GM12878 (cell line): ENCODE results near the gene KCNE2. TPM values are rescaled to one million over a fixed set of nuclear protein-coding genes. Genes with fewer than 3 reads are reported as not detected.

Source experiments
- ATAC-seq: fragments of 200-7000 bp; cut with Tn5 transposase; 3 replicates; pipeline ENCODE4 v1.9.1; 2020; ENCODE audit warnings: mild to moderate bottlenecking, moderate library complexity
- BruUV-seq: library from RNA; stranded (reverse); fragments of 400-500 nt; replicated peaks from 2 replicates; lab custom pipeline; 2021; lab: Mats Ljungman, UMichigan
- CTCF ChIA-PET: fragments of 300-600 bp; sonication (Branson Sonifier 250); formaldehyde crosslinking; extraction: SDS; loops from one replicate; lab custom pipeline; 2021; ENCODE audit warnings: inconsistent platforms; lab: Yijun Ruan, JAX
- POLR2A ChIA-PET: fragments of 350-600 bp; formaldehyde crosslinking; extraction: SDS; loops from one replicate; lab custom pipeline; 2021; ENCODE audit warnings: inconsistent platforms; lab: Charles Lee
- RAD21 ChIA-PET: fragments of 300-600 bp; sonication (Branson Sonifier 250); formaldehyde crosslinking; loops from one replicate; lab custom pipeline; 2023; ENCODE audit warnings: antibody characterized with exemption; ENCODE audit not compliant: unreplicated experiment; lab: Charles Lee
- SMC1A ChIA-PET: fragments of 300-600 bp; sonication (Branson Sonifier 250); formaldehyde crosslinking; loops from one replicate; lab custom pipeline; 2023; ENCODE audit not compliant: unreplicated experiment, uncharacterized antibody; lab: Charles Lee
- DNase-seq: peaks from one replicate; pipeline ENCODE4 v3.0.0-alpha.2; 2011; ENCODE audit warnings: low read depth, low spot score
- FAIRE-seq: peaks from 3 replicates; lab custom pipeline; 2011; peaks lifted over from hg19 to GRCh38; lab: Jason Lieb, UNC
- H2AFZ ChIP-seq: 2 replicates; pipeline ENCODE4 v1.6.0; 2011; ENCODE audit warnings: low read depth, low read length, control low read depth; ENCODE audit not compliant: control insufficient read depth
- H3K27ac ChIP-seq: 2 replicates; pipeline ENCODE4 v1.5.1; 2011; ENCODE audit warnings: control low read depth; ENCODE audit not compliant: control insufficient read depth, insufficient read depth
- H3K27me3 ChIP-seq, 2 experiments: replicated peaks in 1 of 2; 2 replicates each; pipeline versions ENCODE4 v1.6.0 to v1.6.1; 2011; ENCODE audit warnings: low read length in 1 of 2; ENCODE audit not compliant: control insufficient read depth in 2 of 2, insufficient read depth in 2 of 2
- H3K36me3 ChIP-seq, 2 experiments: 2 replicates each; pipeline ENCODE4 v1.5.1; 2011; ENCODE audit warnings: low read length in 1 of 2; ENCODE audit not compliant: control insufficient read depth in 2 of 2, insufficient read depth in 2 of 2
- H3K4me1 ChIP-seq: 2 replicates; pipeline ENCODE4 v1.6.1; 2011; ENCODE audit warnings: mild to moderate bottlenecking, low read length, moderate library complexity, mixed read lengths; ENCODE audit not compliant: control insufficient read depth, insufficient read depth
- H3K4me2 ChIP-seq: 2 replicates; pipeline ENCODE4 v1.6.0; 2011; ENCODE audit warnings: control low read depth; ENCODE audit not compliant: control insufficient read depth, insufficient read depth
- H3K4me3 ChIP-seq: fragments of 200-600 bp; sonication (generic); 2 replicates; pipeline ENCODE4 v1.5.1; 2016
- H3K79me2 ChIP-seq: 2 replicates; pipeline ENCODE4 v1.6.0; 2011; ENCODE audit warnings: low read length; ENCODE audit not compliant: control insufficient read depth, insufficient read depth
- H3K9ac ChIP-seq: 2 replicates; pipeline ENCODE4 v1.8.0; 2011; ENCODE audit warnings: low read length, control low read depth, mixed read lengths; ENCODE audit not compliant: control insufficient read depth, insufficient read depth
- H3K9me3 ChIP-seq: replicated peaks from 3 replicates; pipeline ENCODE4 v1.5.1; 2011; ENCODE audit warnings: mild to moderate bottlenecking, low read length; ENCODE audit not compliant: control insufficient read depth, insufficient read depth
- H4K20me1 ChIP-seq: 2 replicates; pipeline ENCODE4 v1.6.0; 2011; ENCODE audit not compliant: control insufficient read depth, insufficient read depth
- BACH1 ChIP-seq: fragments of 450-650 bp; IDR thresholded peaks from 2 replicates; pipeline ENCODE4 v1.6.1; 2017; ENCODE audit warnings: mild to moderate bottlenecking, borderline replicate concordance
- BCL11A ChIP-seq: IDR thresholded peaks from 2 replicates; pipeline ENCODE4 v1.6.1; 2011; ENCODE audit warnings: low read depth, low read length
- CBX5 ChIP-seq: sonication (generic); IDR thresholded peaks from 2 replicates; pipeline ENCODE4 v1.6.1; 2016; ENCODE audit warnings: low read depth, moderate library complexity, mild to moderate bottlenecking, inconsistent platforms
- CEBPB ChIP-seq, 2 experiments: fragments of 150-350 bp in 1 of 2; IDR thresholded peaks; 2 replicates each; pipeline ENCODE4 v1.6.1; 2012 to 2014; ENCODE audit warnings: low read depth in 2 of 2, low read length in 2 of 2, borderline replicate concordance in 1 of 2, inconsistent platforms in 1 of 2
- EED ChIP-seq: sonication (generic); IDR thresholded peaks from 2 replicates; pipeline ENCODE4 v1.6.1; 2016; ENCODE audit warnings: antibody characterized with exemption, low read depth
- FOXM1 ChIP-seq: IDR thresholded peaks from 2 replicates; pipeline ENCODE4 v1.6.1; 2012; ENCODE audit warnings: low read depth, mild to moderate bottlenecking, inconsistent platforms, low read length, moderate library complexity
- POLR2AphosphoS2 ChIP-seq: IDR thresholded peaks from 2 replicates; pipeline ENCODE4 v1.6.1; 2011; ENCODE audit warnings: low read depth, mild to moderate bottlenecking, low read length, improper control_type of control experiment, moderate library complexity
- RB1 ChIP-seq: fragments of 450-650 bp; formaldehyde crosslinking; IDR thresholded peaks from 2 replicates; pipeline ENCODE4 v1.6.1; 2017; ENCODE audit warnings: mild to moderate bottlenecking, borderline replicate concordance
- RBBP5 ChIP-seq: fragments of 200-600 bp; sonication (generic); conservative IDR thresholded peaks from 2 replicates; pipeline ENCODE4 v1.6.1; 2016
- RUNX3 ChIP-seq: IDR thresholded peaks from 2 replicates; pipeline ENCODE4 v1.6.1; 2012; ENCODE audit warnings: low read length, inconsistent platforms
- SMARCA5 ChIP-seq: fragments of 450-650 bp; IDR thresholded peaks from 2 replicates; pipeline ENCODE4 v1.6.1; 2017; ENCODE audit warnings: mild to moderate bottlenecking
- SUZ12 ChIP-seq: fragments of 200-600 bp; sonication (generic); IDR thresholded peaks from one replicate; pipeline ENCODE4 v1.6.1; 2018; ENCODE audit warnings: antibody characterized with exemption, mild to moderate bottlenecking; ENCODE audit not compliant: unreplicated experiment
- TAF1 ChIP-seq: IDR thresholded peaks from 2 replicates; pipeline ENCODE4 v1.6.1; 2011; ENCODE audit warnings: mild to moderate bottlenecking, low read depth, low read length, borderline replicate concordance
- TBL1XR1 ChIP-seq: IDR thresholded peaks from 2 replicates; pipeline ENCODE4 v1.6.1; 2012; ENCODE audit warnings: low read depth, low read length, improper control_type of control experiment
- ZBED1 ChIP-seq: IDR thresholded peaks from 2 replicates; pipeline ENCODE4 v1.6.1; 2016; ENCODE audit warnings: borderline replicate concordance
- ZNF274 ChIP-seq: IDR thresholded peaks from one replicate; pipeline ENCODE4 v1.8.0; 2011; ENCODE audit not compliant: insufficient read length, insufficient read depth
- WGBS: methylation state at CpG from one replicate; pipeline ENCODE4 v1.1.6; 2016; ENCODE audit warnings: low lambda C conversion rate; ENCODE audit not compliant: insufficient replicate concordance, insufficient coverage; ENCODE audit errors: missing lambda C conversion rate; 5-methylcytosine and 5-hydroxymethylcytosine counted together
- in situ Hi-C: fragments of 300-500 bp; cut with MboI; formaldehyde crosslinking; loops from 9 replicates; pipeline ENCODE4 v1.14.3; 2018; ENCODE audit warnings: mixed read lengths
- intact Hi-C: fragments of 100-400 bp; cut with micrococcal nuclease; formaldehyde crosslinking; loops from one replicate; pipeline ENCODE4 v1.14.2; 2022; ENCODE audit not compliant: unreplicated experiment
- polyA plus RNA-seq, 11 experiments: library from polyadenylated mRNA; depleted of rRNA in 4 of 11; unstranded in 6 of 11; stranded (reverse) in 5 of 11; fragments of >200 nt; fragmentation: Nextera tagmentation in 4 of 11; fragmentation: Illumina TruSeq in 1 of 11; extraction: Ambion mirVana in 4 of 11; extraction: Trizol in 1 of 11; gene quantifications; 1 replicate in 1 of 11; 2 replicates in 10 of 11; pipeline versions ENCODE4 v1.2.1 to v1.2.3, GENCODE V29; 2011 to 2016; ENCODE audit warnings: inconsistent platforms in 2 of 11, missing spikeins in 2 of 11, low read depth in 1 of 11
- total RNA-seq, 4 experiments: library from RNA; depleted of rRNA in 3 of 4; stranded (reverse); fragments of >200 nt in 3 of 4; fragmentation: Illumina TruSeq in 1 of 4; extraction: Trizol in 1 of 4; gene quantifications; 2 replicates each; pipeline versions ENCODE4 v1.2.1 to v1.2.3, GENCODE V29; 2013 to 2021
- TF ChIP-seq, protein P1 (sequence below): IDR thresholded peaks from 2 replicates; pipeline ENCODE4 v1.6.1; 2011; ENCODE audit warnings: low read depth, mild to moderate bottlenecking, low read length, moderate library complexity, borderline replicate concordance; ENCODE audit errors: extremely low read depth
- TF ChIP-seq, protein P2 (sequence below): IDR thresholded peaks from 2 replicates; pipeline ENCODE4 v1.6.1; 2011; ENCODE audit warnings: low read depth, low read length, improper control_type of control experiment, borderline replicate concordance
- TF ChIP-seq, protein P3 (sequence below): fragments of 450-650 bp; IDR thresholded peaks from 2 replicates; pipeline ENCODE4 v1.6.1; 2017; ENCODE audit warnings: low read depth, mild to moderate bottlenecking, moderate library complexity
- TF ChIP-seq, protein P4 (sequence below): fragments of 450-650 bp; IDR thresholded peaks from 2 replicates; pipeline ENCODE4 v1.6.1; 2014; ENCODE audit warnings: mild to moderate bottlenecking

The KCNE2 gene
- total and polyA plus RNA-seq, 10 of the 15 experiments (the other 5 are each of a cell fraction or from before 2014, with no cell fraction given): not detected

DNA sequence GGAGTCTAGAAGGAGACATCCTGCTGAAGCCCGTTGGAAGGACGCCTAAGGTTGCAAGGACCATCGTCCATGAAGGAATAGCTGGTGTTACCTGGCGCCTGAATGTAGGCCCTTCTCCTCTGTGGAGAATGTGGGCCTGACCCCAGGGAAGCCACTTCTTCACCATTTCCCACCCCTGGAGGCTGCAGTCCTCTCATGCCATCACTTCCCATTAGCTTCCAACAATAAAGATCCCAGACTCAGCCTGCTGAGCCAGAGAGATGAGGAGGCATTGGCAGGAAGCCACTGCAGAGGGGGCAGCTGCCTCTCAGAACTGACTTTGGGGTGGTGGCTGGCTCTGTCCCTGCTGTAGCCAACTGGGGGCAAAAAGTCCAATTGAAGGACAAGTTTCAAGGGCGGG lies 21.3 kb upstream of the KCNE2 start:
- no peak for DNase-seq
- no peaks in the 10 kb centered on the region for H3K79me2 ChIP-seq
- ChIA-PET CTCF (interaction anchor here (4.2 kb wide), 1 partner anchor 419 kb away, joined by 21 read pairs; no protein-coding TSS in a partner anchor), SMC1A (interaction anchor here (1.4 kb wide), 1 partner anchor 419 kb away, joined by 4 read pairs; no protein-coding TSS in a partner anchor), RAD21 (interaction anchor here (1.3 to 2.7 kb wide), 2 partner anchors 12 to 419 kb away, joined by 3 to 16 read pairs; no protein-coding TSS in a partner anchor), POLR2A (no interaction called here)
- no peaks in the 10 kb centered on the region for H3K9me3 ChIP-seq
- TF ChIP-seq TAF1: no peak
- no peak for TF ChIP-seq POLR2AphosphoS2
- no peak for TF ChIP-seq RBBP5
- TF ChIP-seq, protein P1, sequence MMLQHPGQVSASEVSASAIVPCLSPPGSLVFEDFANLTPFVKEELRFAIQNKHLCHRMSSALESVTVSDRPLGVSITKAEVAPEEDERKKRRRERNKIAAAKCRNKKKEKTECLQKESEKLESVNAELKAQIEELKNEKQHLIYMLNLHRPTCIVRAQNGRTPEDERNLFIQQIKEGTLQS: no peak
- TF ChIP-seq SUZ12: no peak
- TF ChIP-seq, protein P2, sequence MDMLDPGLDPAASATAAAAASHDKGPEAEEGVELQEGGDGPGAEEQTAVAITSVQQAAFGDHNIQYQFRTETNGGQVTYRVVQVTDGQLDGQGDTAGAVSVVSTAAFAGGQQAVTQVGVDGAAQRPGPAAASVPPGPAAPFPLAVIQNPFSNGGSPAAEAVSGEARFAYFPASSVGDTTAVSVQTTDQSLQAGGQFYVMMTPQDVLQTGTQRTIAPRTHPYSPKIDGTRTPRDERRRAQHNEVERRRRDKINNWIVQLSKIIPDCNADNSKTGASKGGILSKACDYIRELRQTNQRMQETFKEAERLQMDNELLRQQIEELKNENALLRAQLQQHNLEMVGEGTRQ: no peak
- TF ChIP-seq RB1: no peak
- no peak for TF ChIP-seq CBX5
- TF ChIP-seq BACH1: no peak
- TF ChIP-seq ZNF274: no peak
- no peak for TF ChIP-seq CEBPB (IDR thresholded peaks at IDR 0.05; ENCODE audit: borderline replicate concordance in 1 of 2, low read depth in 2 of 2, low read length in 2 of 2)
- TF ChIP-seq, protein P3, sequence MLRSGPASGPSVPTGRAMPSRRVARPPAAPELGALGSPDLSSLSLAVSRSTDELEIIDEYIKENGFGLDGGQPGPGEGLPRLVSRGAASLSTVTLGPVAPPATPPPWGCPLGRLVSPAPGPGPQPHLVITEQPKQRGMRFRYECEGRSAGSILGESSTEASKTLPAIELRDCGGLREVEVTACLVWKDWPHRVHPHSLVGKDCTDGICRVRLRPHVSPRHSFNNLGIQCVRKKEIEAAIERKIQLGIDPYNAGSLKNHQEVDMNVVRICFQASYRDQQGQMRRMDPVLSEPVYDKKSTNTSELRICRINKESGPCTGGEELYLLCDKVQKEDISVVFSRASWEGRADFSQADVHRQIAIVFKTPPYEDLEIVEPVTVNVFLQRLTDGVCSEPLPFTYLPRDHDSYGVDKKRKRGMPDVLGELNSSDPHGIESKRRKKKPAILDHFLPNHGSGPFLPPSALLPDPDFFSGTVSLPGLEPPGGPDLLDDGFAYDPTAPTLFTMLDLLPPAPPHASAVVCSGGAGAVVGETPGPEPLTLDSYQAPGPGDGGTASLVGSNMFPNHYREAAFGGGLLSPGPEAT: no peak
- TF ChIP-seq FOXM1: no peak
- TF ChIP-seq SMARCA5: no peak
- no peak for TF ChIP-seq TBL1XR1
- TF ChIP-seq ZBED1: no peak
- no peak for TF ChIP-seq EED
- TF ChIP-seq, protein P4, sequence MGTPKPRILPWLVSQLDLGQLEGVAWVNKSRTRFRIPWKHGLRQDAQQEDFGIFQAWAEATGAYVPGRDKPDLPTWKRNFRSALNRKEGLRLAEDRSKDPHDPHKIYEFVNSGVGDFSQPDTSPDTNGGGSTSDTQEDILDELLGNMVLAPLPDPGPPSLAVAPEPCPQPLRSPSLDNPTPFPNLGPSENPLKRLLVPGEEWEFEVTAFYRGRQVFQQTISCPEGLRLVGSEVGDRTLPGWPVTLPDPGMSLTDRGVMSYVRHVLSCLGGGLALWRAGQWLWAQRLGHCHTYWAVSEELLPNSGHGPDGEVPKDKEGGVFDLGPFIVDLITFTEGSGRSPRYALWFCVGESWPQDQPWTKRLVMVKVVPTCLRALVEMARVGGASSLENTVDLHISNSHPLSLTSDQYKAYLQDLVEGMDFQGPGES: no peak
- TF ChIP-seq RUNX3: no peak
- TF ChIP-seq BCL11A: no peak
- H3K9ac ChIP-seq: no peak overlapping the region
- H2AFZ ChIP-seq: no peak overlapping the region
- no peaks in the 10 kb centered on the region; a peak in 1 of 4 replicates for H3K27me3 ChIP-seq
- WGBS: 49% methylated on average over 5 of the region's 5 CpGs
- intact Hi-C loops: no loop called here
- ATAC-seq: no peak
- H3K4me2 ChIP-seq: no peak overlapping the region
- no peak overlapping the region for H3K4me3 ChIP-seq
- no TSS peak for BruUV-seq
- no peaks in the 10 kb centered on the region for H3K4me1 ChIP-seq
- FAIRE-seq: no peak
- no peaks in the 10 kb centered on the region for H3K36me3 ChIP-seq
- in situ Hi-C loops: no loop called here
- H4K20me1 ChIP-seq: no peaks in the 10 kb centered on the region
- no peak overlapping the region for H3K27ac ChIP-seq
